KMS-11 (cell line): ENCODE measurements around the gene LRFN2.

Experiments
- H2AFZ ChIP-seq: fragments of 200-600 bp; sonication (generic); 2 replicates; pipeline ENCODE4 v1.6.1; 2016; ENCODE audit warnings: antibody characterized with exemption, mixed run types, low read depth
- H3K27ac ChIP-seq: fragments of 200-600 bp; sonication (generic); 2 replicates; pipeline ENCODE4 v1.6.1; 2016; ENCODE audit warnings: mild to moderate bottlenecking, mixed run types
- H3K27me3 ChIP-seq: fragments of 200-600 bp; sonication (generic); 2 replicates; pipeline ENCODE4 v1.6.1; 2017; ENCODE audit warnings: mild to moderate bottlenecking, low read depth, mixed run types, moderate library complexity; ENCODE audit not compliant: insufficient read depth
- H3K36me3 ChIP-seq: fragments of 200-600 bp; sonication (generic); 2 replicates; pipeline ENCODE4 v1.6.1; 2017; ENCODE audit warnings: mild to moderate bottlenecking, mixed run types; ENCODE audit not compliant: insufficient read depth
- H3K4me1 ChIP-seq: fragments of 200-600 bp; sonication (generic); 2 replicates; pipeline ENCODE4 v1.6.1; 2016; ENCODE audit warnings: mild to moderate bottlenecking, low read depth, mixed run types; ENCODE audit not compliant: poor library complexity, severe bottlenecking
- H3K4me2 ChIP-seq: fragments of 200-600 bp; sonication (generic); 2 replicates; pipeline ENCODE4 v1.7.0; 2016; ENCODE audit warnings: mild to moderate bottlenecking, mixed run types
- H3K4me3 ChIP-seq: fragments of 200-600 bp; sonication (generic); IDR thresholded peaks from 2 replicates; pipeline ENCODE4 v1.6.1; 2017; ENCODE audit warnings: low read depth, low read length, mixed read lengths; ENCODE audit not compliant: insufficient read depth
- H3K79me2 ChIP-seq: fragments of 200-600 bp; sonication (generic); 2 replicates; pipeline ENCODE4 v1.6.1; 2016; ENCODE audit warnings: low read depth, mixed run types; ENCODE audit not compliant: insufficient read depth
- H3K9ac ChIP-seq: fragments of 200-600 bp; sonication (generic); 2 replicates; pipeline ENCODE4 v1.6.1; 2016; ENCODE audit warnings: mild to moderate bottlenecking, mixed run types
- H4K20me1 ChIP-seq: fragments of 200-600 bp; sonication (generic); 2 replicates; pipeline ENCODE4 v1.6.1; 2016; ENCODE audit warnings: mild to moderate bottlenecking, mixed run types; ENCODE audit not compliant: insufficient read depth
- CTCF ChIP-seq: fragments of 200-600 bp; sonication (generic); conservative IDR thresholded peaks from 2 replicates; pipeline ENCODE4 v1.6.1; 2017; ENCODE audit warnings: low read depth, mild to moderate bottlenecking, antibody characterized with exemption, low read length, moderate library complexity, mixed read lengths

LRFN2 gene

GRCh38 chr6:40410821-40411220 lies 176.3 kb downstream of the LRFN2 start:
- Histone ChIP-seq H3K4me2 (no peak overlapping the region), H3K27ac (no peak overlapping the region), H3K4me3 (no peak overlapping the region), H3K9ac (no peak overlapping the region), H2AFZ (no peak overlapping the region), H3K27me3 (no peaks in the 10 kb centered on the region), H3K4me1 (no peaks in the 10 kb centered on the region), H4K20me1 (no peaks in the 10 kb centered on the region), H3K79me2 (no peaks in the 10 kb centered on the region), H3K36me3 (no peaks in the 10 kb centered on the region)
- no peak for TF ChIP-seq CTCF

GRCh38 chr6:40409716-40410397 lies 177.3 kb downstream of the LRFN2 start:
- TF ChIP-seq CTCF, result no peak
- H3K4me3 ChIP-seq, result no peak overlapping the region
- no peaks in the 10 kb centered on the region for H3K4me1 ChIP-seq
- no peak overlapping the region for H3K4me2 ChIP-seq
- H2AFZ ChIP-seq, result no peak overlapping the region
- H3K36me3 ChIP-seq, result no peaks in the 10 kb centered on the region
- no peaks in the 10 kb centered on the region for H4K20me1 ChIP-seq
- no peaks in the 10 kb centered on the region for H3K27me3 ChIP-seq
- H3K27ac ChIP-seq, result no peak overlapping the region
- no peak overlapping the region for H3K9ac ChIP-seq
- H3K79me2 ChIP-seq, result no peaks in the 10 kb centered on the region

DNA sequence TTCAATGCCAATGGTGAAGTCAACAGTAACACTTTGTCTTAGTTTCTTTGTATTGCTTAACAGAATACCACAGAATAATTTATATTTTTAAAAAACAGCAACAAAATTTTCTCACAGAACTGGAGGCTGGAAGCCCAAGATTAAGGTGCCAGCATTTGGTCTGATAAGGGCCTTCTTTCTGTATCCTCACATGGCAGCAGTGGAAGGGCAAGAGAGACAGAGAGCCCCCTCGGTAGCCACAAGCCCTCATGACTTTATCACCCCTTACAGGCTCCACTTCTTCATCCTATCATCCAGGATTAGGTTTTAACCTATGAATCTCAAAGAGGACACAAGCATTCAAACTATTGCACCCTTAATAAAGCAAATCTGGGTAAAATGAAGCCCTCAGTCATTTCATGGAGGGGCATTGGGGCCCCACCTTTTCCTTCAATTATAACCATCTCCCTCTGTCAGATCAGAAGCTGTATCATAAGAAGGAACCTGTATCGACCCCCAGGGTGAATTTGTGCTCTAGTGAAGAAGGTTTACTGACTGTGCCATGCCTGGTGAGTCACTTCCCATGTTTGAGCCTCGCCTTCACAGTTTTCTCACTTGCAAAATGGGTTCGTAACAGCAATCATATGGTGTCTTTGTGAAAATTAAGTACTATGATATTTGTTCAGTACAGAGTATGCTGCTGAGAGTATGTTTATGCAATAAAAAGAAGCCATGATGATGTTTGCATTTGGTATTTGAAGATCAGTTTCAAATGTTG lies 178.2 kb downstream of the LRFN2 start:
- Histone ChIP-seq H2AFZ (no peak overlapping the region), H3K4me2 (no peak overlapping the region), H3K4me3 (no peak overlapping the region), H3K4me1 (no peaks in the 10 kb centered on the region), H4K20me1 (no peaks in the 10 kb centered on the region), H3K27ac (no peak overlapping the region), H3K36me3 (no peaks in the 10 kb centered on the region), H3K79me2 (no peaks in the 10 kb centered on the region), H3K9ac (no peak overlapping the region), H3K27me3 (no peaks in the 10 kb centered on the region)
- TF ChIP-seq CTCF, result no peak

- no peak for TF ChIP-seq CTCF
- Histone ChIP-seq H2AFZ (no peak overlapping the region), H3K27me3 (no peaks in the 10 kb centered on the region), H3K9ac (no peak overlapping the region), H3K4me3 (no peak overlapping the region), H3K4me2 (no peak overlapping the region), H3K36me3 (no peaks in the 10 kb centered on the region), H3K4me1 (no peaks in the 10 kb centered on the region), H3K27ac (no peak overlapping the region), H4K20me1 (no peaks in the 10 kb centered on the region), H3K79me2 (no peaks in the 10 kb centered on the region)
These were observed 179.9 kb downstream of the LRFN2 start for GRCh38 chr6:40407239-40407638.
